Ecto neural progenitor cell (in vitro differentiated cells): ENCODE data around the gene CIDEA.
"Not testable (repeated sequence)": the region's sequence is repeated elsewhere in the genome, so short reads cannot be mapped to it uniquely, and the experiment has no call there.

Source experiments
- DNase-seq: peaks from one replicate; pipeline ENCODE4 v3.0.0-alpha.2; 2018; ENCODE audit warnings: low spot score

The CIDEA gene

DNA sequence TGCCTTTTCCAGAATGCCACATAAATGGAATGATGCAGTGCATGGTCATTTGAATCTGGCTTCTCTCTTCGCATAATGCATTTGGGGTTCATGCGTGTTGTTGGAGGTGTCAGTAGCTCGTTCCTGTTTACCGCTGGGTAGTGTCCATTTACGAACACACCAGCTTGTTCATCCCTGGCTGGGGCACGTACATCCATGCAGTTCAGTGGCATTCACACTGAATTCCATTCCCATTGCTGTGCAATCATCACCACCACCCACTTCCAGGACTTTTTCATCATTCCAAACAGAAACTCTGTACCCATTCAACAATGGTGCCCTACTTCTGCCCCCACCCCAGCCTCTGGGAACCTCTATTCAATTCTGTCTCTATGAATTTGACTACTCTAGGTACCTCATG lies 14.7 kb upstream of the CIDEA start:
- DNase-seq, result peak; percentile 20

DNA sequence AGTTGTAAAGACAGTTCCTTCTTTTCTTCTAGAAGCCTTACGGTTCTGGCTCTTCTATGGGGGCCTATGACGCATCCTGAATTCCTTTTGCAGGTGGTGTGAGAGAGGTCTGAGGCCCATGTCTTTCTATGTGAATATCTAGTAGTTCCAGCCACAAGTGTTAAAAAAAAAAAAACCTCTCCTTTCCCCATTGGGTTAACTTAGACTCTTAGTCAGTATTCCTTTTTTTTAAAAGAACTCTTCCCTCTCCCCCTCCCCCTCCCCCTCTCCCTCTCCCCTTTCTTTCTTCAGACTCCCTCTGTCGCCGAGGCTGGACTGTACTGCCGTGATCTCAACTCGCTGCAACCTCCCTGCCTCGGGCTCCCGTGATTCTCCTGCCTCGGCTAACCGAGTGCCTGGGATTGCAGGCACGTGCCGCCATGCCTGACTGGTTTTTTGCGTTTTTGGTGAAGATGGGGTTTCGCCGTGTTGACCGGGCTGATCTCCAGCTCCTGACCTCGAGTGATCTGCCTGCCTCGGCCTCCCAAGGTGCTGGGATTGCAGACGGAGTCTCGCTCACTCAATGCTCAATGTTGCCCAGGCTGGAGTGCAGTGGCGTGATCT lies 11.4 kb upstream of the CIDEA start:
- DNase-seq, result peak; percentile 4

- not testable (repeated sequence) for DNase-seq
Observed at GRCh38 chr18:12243272-12243671, 10.9 kb upstream of the CIDEA start.

- no peak for DNase-seq
Observed at GRCh38 chr18:12245793-12246135, 8.4 kb upstream of the CIDEA start.

DNA sequence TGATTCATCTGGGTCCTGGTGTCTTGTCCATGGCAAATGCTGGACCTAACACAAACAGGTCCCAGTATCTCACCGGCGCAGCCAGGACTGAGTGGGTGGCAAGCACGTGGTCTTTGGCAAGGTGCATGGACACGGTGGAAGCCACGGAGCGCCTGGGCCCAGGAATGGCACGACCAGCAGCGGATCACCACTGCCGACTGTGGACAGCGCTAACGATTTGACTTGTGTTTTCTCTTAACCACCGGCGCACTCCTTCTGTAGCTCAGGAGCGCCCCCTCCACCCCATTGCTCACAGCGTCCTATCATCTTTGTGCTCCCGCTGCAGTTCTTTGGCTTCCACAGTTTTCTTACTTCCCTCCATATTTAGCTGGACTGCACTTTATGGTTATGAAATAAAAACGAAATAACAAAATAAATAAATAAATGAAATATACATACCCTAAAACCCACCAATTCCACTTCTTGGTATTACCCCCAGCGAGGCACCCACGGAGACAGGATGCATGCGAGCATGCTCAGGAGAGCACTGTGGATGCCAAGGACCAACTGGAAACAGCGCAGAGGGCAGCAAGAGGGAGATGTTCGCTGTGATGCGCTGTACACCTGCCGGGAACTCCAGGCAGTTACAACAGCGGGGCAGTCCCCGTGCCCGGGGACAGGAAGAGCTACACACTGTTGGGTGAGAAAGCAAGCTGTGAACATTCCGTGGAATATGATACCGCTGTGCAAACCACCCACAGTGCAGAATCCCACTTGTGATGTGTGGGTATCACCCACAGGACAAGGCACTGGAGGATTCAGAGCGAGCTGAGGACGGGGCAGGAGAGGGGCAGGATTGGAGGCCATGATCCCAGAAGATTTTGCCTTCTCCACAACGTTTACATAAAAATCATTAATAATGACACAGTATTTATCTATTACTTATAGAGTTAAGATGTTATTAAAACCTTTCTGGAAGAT lies 7.0 kb upstream of the CIDEA start:
- DNase-seq, result peak; percentile 74

DNA sequence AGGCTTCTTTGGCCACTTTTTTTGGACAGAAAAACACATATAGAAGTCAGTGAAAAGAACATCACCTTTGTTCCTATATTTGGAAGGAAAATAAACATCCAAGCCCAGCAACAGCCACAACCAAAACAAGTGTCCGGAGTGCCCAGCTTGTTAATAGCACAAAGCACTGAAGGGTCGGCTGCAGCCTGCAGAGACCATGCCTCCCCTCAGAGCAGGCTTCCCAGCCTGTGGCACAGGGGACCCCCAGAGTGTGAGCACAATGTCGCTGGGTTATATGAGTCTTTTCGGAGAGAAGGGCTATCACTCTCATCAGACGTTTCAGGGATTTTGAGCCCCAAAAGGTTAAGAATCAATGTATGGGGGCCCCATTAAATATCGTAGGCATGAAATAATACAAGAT lies 6.2 kb upstream of the CIDEA start:
- DNase-seq, result no peak

DNA sequence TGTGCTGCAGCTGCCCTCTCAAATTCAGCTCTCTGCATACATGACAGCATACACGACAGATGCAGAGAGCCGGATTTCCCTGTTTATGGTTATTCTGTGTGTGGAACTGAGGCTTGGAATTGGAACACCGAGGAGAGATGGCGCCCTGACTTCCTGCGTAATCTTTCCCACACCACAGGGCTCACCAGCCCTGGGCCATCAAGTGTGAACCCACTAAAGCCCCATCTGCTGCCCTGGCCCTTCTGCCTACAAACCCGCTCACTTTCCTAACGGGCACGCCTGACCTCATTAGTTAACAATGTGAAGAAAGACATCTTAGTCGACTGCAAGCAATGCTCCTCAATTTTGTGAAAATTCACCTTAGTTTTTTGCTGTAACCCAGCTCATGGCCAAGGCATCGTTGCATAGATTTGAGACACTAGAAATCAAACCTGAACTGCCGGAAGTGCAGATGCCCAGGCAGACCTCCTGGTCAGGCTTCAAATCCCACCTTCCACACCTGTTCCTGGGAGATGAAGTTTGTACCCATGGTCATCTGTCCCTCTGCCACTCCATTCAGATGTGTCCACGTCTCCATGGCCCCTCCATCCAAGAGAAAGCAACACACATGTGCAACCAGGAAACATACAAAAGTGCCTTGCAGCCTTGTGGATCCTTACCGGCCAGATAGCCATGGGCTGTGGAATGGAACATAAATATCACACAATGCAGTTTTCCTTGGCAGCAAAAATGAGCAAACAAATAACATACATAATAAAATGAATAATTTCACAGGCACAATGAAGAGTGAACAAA lies 5.0 kb upstream of the CIDEA start:
- no peak for DNase-seq

DNA sequence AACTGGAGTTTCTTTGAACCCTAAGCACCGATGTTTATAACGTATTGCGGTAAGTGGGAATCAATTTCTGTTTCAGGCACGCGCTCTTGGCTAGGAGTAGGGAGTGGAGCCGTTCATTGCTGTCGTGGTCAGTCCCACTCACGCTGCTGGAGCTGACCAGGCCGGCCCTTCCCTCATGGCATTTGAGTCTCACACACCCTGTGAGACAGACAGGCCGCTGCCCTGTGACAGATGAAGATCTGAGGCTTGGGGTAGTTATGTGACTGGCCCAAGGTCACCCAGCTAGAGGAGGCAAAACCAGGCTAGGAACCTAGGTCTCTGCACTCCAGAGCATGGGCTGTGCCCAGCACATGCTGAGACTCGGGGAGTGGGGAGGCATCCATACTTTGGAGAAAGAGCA lies 2.9 kb upstream of the CIDEA start:
- DNase-seq, result no peak

GRCh38 chr18:12252061-12252460 lies 2.1 kb upstream of the CIDEA start:
- DNase-seq, result no peak

- no peak for DNase-seq
Observed at GRCh38 chr18:12253027-12253426, 1.1 kb upstream of the CIDEA start.

GRCh38 chr18:12253663-12254135 lies 462 bp upstream of the CIDEA start:
- no peak for DNase-seq

- no peak for DNase-seq
Observed at GRCh38 chr18:12254820-12255511, 805 bp downstream of the CIDEA start.

DNA sequence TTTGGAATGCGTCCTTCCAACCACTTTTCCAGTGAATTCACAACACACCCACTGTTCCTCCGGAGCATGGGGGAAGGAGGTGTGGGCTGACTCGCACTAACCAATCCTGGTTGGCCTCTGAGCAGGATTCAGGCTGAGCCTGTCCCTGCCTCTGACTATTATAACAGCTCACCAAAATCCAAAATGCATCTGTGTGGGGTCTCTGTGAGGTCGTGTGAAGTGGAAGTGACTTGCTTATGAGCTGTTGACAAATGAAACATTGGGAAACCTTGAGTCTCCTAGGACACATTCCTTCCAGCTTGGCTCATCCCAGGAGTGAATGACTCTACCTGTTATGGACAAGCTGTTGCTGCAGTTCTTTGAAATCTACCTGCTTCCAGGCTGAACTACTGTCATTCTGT lies 1.5 kb downstream of the CIDEA start:
- no peak for DNase-seq

- DNase-seq, result no peak
Observed at GRCh38 chr18:12256951-12257350, 2.8 kb downstream of the CIDEA start.

DNA sequence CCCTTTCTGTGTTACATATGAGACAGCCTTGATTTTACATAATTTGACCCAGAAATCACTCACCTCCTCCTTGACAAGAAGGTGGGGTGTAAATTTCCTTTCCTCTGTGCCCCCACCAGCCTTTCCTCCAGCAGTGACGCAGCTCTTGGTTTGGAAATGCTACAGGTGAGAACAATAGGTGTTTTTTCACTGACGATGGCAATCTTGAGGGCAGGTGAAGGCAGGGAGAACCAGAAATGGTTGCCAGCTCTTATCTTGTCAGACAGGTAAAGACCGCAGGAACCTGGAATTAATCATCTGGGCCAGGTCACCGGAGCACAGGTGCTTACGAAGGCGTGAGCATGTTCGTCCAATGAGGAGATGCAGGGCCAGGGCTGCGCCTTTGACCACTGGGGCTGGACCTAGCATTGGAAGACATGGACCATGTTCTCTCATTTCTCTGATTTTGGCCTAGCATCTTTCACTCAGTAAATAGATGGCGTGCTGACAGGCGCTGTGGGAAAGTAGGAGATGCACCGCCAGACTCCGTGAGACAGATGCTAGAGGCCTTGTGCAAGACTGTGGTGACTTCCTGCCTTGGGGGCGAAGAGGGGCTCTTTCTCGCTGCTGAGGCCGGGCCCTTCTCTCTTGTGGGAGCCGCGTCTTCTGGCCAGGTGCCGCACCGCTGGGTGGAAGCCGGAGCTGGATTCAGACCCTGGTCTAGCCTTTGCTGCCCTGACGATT lies 4.0 kb downstream of the CIDEA start:
- DNase-seq, result no peak

- DNase-seq, result no peak
Observed at GRCh38 chr18:12258719-12259705, 4.9 kb downstream of the CIDEA start.

GRCh38 chr18:12262748-12263147 lies 8.6 kb downstream of the CIDEA start:
- no peak for DNase-seq

DNA sequence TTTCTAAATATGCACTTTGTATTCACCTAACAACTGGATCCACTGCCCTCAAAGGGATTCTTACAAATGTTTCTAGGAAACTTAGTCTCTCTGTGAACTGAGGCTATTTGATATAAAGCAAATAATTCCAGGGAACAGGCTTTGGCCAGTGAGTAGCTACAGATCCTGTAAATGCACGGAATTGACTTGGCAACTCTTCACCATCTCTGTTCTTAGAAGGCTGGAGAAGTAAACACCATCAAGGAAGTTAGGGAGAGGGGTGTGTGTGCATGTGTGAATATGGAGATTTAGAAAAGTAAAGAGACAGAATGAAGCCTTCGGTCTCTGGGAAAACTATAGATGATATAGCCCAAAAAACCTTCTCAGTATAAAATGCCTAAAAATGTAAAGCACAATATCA lies 10.7 kb downstream of the CIDEA start:
- DNase-seq, result no peak

DNA sequence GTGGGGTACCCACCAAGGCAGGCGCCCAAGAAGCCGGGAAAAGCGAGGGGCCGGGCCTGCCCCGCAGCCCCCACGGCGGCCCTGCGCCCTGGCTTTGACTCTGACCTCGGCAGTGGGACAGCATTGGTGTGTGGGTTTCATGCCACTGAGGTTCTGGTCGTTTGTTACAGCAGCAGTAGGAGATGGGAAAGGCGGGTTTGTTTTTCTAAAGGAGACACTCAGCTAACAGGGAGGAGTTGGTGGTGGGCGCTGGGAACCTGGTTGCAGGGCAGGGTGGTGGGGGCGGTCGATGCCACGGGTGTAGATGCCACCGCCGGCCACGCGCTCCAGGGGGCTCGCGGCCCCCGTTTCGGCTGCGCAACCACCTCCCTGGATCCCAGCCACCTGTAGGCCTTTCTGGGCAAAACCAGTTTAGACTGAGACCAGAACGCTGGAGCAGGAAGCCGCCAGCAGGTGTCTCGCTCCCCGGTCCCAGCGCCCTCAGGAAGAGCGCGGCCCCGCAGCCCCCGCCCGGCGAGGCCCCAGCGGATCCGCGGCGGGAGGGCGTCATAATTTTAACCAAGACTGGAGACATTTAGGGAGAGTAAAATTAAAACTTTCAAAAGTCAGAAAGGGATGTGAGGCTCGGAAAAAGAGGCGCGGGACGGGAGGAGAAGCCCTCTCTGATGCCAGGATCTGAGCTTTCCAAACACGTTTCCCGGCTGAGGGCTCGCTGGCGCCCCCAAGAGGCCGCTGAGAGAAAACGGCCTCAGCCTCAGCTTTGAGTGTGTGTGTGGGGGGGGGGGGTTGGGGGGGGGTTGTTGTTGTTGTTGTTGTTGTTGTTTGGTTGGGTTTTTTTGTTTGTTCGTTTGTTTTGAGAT lies 17.4 kb downstream of the CIDEA start:
- peak; percentile 87 for DNase-seq
